Hepatocyte (in vitro differentiated cells): ENCODE results near the gene OR2Y1.

Source experiments
- EZH2 ChIP-seq: fragments of 200-600 bp; sonication (generic); IDR thresholded peaks from 2 replicates; pipeline ENCODE4 v1.6.1; 2016; ENCODE audit warnings: antibody characterized with exemption, mild to moderate bottlenecking, borderline replicate concordance
- EZH2phosphoT487 ChIP-seq: fragments of 200-600 bp; sonication (generic); IDR thresholded peaks from one replicate; pipeline ENCODE4 v1.6.1; 2018; ENCODE audit warnings: antibody characterized with exemption, mild to moderate bottlenecking, low read depth, moderate library complexity; ENCODE audit not compliant: unreplicated experiment, severe bottlenecking
- TF ChIP-seq, protein P1 (sequence below): fragments of 200-600 bp; sonication (generic); IDR thresholded peaks from 2 replicates; pipeline ENCODE4 v1.5.1; 2016; ENCODE audit warnings: antibody characterized with exemption, mild to moderate bottlenecking; ENCODE audit not compliant: poor library complexity

DNA sequence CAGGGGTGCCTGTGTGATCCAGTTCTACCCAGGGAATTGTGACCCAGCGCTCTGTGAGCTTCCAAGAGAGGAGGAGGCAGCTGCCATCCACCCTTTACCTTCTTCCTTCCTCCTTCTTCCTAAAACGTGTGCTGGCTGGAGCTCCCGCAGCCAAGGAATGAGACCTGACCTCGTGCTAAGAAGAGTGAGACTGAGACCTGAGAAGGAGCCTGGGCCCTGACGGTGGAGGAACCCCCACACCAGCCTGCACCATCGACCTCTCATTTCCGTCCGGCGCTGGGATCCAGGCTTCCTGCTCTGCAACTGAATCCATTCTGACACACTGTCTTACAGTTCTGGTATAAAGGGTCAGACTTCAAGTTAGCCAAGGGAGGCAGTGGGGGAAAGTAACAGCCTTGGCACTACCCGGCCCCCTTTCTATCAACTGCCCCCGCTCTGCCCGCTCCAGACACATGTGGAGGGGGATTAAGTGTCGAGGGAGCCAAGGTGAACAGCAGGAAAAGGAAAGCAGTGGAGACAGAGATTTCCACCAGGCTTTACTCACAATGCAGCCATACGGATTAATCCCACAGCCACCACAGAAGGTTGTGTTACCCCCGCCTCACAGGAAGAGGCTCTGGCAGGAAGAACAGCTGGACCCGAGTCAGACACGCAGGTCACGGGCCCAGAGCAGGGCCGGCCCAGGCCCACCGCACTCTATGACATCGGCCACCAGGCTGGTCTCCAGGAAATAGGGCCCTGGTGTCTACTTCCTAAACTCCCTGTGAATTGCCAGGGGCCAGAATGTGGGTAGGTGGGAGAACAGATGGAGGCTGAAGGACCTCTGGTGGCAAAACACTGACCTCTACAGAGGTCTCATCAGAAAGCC is 46.9 kb upstream of the OR2Y1 start:
- TF ChIP-seq, protein P1, sequence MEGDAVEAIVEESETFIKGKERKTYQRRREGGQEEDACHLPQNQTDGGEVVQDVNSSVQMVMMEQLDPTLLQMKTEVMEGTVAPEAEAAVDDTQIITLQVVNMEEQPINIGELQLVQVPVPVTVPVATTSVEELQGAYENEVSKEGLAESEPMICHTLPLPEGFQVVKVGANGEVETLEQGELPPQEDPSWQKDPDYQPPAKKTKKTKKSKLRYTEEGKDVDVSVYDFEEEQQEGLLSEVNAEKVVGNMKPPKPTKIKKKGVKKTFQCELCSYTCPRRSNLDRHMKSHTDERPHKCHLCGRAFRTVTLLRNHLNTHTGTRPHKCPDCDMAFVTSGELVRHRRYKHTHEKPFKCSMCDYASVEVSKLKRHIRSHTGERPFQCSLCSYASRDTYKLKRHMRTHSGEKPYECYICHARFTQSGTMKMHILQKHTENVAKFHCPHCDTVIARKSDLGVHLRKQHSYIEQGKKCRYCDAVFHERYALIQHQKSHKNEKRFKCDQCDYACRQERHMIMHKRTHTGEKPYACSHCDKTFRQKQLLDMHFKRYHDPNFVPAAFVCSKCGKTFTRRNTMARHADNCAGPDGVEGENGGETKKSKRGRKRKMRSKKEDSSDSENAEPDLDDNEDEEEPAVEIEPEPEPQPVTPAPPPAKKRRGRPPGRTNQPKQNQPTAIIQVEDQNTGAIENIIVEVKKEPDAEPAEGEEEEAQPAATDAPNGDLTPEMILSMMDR: no peak
- TF ChIP-seq EZH2phosphoT487: no peak
- TF ChIP-seq EZH2: no peak
